Non-pigmented ciliary epithelial cell (primary cell): ENCODE measurements around the gene PIP.
"Not testable (repeated sequence)": the region's sequence is repeated elsewhere in the genome, so short reads cannot be mapped to it uniquely, and the experiment has no call there.

Experiments
- DNase-seq: peaks from one replicate; pipeline ENCODE4 v3.0.0-alpha.2; 2010; ENCODE audit warnings: low read depth

Gene PIP

DNA sequence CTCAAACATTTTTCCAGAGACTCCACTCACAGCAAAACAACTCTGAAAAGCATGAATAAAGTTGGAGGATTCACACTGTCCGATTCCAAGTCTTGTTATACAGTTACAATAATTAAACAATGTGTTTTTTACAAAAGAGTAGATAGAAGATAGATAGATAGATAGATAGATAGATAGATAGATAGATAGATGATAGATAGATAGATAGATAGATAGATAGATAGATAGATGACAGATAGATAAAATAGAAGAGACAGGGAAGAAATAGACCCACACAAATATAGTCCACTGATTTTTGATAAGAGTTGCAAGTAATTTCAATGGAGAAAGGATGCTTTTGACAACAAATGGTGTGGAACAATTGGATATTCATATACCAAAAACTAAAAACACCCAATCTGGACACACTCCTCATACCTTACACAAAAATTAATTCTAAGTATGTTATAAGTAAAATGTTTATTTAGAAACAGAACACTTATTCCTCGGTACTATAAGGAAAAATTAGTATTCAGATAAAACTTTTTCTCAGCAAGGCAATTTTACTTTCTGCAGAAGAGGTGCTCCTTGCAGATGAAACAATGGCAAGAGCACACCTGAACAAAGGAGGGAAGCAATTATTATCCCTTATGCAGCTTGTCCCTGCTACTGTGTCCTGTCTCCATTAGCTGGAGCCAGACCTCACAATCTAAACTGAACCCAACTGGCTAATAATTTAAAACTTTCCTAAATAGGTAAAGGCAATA lies 45.7 kb downstream of the PIP start:
- DNase-seq, result no peak

DNA sequence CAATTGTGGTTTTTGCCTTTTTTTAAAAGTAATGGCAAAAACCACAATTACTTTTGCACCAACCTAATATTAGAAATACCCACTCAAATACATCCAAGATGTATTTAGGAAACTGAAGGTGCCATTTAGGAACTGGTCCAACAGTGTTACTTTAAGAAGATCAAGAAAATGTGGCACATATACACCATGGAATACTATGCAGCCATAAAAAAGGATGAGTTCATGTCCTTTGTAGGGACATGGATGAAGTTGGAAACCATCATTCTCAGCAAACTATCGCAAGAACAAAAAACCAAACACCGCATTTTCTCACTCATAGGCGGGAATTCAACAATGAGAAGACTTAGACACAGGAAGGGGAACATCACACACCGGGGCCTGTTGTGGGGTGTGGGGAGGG lies 48.9 kb downstream of the PIP start:
- not testable (repeated sequence) for DNase-seq

DNA sequence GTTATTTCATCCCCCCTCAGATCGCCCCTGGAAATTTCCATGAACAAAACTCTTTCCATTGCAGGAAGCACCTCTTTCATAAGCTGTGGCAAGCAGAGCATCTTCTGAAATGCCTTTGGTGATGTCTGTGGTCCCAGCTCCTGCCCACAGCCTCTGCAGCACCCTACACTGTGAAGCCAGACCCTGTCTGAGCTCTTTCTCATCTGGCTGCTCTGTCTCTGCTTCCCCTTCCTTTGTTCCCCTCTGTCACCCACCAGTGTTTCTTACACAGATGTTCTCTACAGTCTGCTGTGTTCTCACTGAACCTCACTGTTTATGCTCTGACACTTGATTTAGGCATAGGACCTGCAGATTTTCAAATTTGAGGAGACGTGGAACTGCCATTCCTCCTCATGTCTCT lies 49.5 kb downstream of the PIP start:
- DNase-seq, result no peak

DNA sequence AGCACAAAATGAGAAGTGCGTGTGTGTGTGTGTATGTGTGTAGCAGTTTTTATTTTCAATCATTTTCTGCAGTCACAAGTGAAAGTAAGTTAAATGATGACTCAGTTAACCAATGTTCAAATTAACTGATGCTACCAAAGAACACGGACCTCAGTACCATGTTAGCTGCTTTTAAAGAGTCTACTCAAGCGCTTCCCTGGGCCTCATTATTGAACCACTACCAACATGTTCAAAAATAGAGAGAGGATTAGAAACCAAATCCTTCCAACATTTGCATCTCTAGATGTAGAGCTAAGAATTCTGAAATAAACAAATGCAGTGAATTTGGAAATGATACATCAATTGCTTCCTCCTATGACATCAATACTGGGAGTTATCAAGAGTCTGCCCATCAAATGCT lies 51.1 kb downstream of the PIP start, which contains the start of gene TAS2R39:
Gene TAS2R39 (plus strand): TSS at position 396 of the 400 bp plus-strand sequence. CDS start 0 bp downstream, at position 396.
- DNase-seq, result no peak

DNA sequence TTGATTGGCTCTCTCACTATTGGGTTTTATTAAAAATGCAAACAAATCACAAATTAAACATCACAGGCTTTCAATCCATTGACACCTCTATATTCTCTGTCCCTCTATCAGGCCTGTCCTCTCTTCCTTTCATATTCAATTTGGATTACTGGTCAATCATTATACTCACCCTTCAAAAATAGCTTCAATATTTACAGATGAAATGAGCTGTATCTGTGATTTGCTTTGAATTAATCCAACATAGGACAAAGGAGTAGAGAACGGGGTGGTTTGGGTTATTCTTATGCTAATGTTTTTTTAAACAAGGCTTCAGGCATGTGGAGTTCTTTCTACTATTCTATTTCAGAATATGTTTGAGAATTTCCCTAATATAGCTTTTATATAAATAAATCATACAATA lies 53.7 kb downstream of the PIP start:
- no peak for DNase-seq

DNA sequence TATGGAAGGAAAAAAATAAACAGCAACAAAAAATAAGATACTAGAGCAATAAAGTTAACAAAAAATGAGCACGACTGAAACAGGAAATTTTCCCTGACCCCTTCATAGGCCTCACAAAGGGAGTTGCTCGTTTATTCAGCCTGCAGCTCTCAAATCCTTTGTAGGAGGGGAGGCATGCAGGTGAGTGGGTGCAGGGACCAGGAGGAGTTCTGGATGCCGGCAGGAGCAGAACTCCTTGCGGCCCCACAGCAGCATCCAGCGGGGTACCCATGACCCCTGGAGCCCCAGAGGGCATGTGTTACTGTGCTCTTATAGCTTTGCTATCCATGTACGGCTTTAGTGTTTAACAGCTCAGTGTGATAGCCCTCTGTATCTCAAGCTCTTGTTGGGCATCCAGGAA lies 57.1 kb downstream of the PIP start:
- no peak for DNase-seq
